Mucosa of rectum (tissue), 2 donors: ENCODE data around the gene TPM2.
"Not testable (repeated sequence)": the region's sequence is repeated elsewhere in the genome, so short reads cannot be mapped to it uniquely, and the experiment has no call there.

Experiments
- H3K27ac ChIP-seq, 2 donors: one replicate each; pipeline ENCODE4 v1.7.0; 2013; ENCODE audit warnings: inconsistent platforms in 2 of 2, low read depth in 2 of 2, low read length in 2 of 2
- H3K27me3 ChIP-seq, 2 donors: one replicate each; pipeline ENCODE4 v1.7.0; 2013; ENCODE audit warnings: low read length in 2 of 2; ENCODE audit not compliant: control insufficient read depth in 2 of 2, insufficient read depth in 2 of 2
- H3K36me3 ChIP-seq, 2 donors: one replicate each; pipeline ENCODE4 v1.7.0; 2013; ENCODE audit warnings: low read length in 2 of 2; ENCODE audit not compliant: control insufficient read depth in 2 of 2, insufficient read depth in 2 of 2
- H3K4me1 ChIP-seq, 2 donors: one replicate each; pipeline ENCODE4 v1.7.0; 2013; ENCODE audit warnings: low read length in 2 of 2, mild to moderate bottlenecking in 1 of 2; ENCODE audit not compliant: control insufficient read depth in 2 of 2, insufficient read depth in 2 of 2
- H3K4me3 ChIP-seq, 2 donors: one replicate each; pipeline ENCODE4 v1.7.0; 2013; ENCODE audit warnings: low read length in 2 of 2
- H3K9ac ChIP-seq, 2 donors: one replicate each; pipeline ENCODE4 v1.7.0; 2013; ENCODE audit warnings: low read length in 2 of 2, low read depth in 1 of 2, mild to moderate bottlenecking in 1 of 2
- H3K9me3 ChIP-seq, 2 donors: one replicate each; pipeline ENCODE4 v1.7.0; 2013; ENCODE audit warnings: low read length in 2 of 2; ENCODE audit not compliant: control insufficient read depth in 2 of 2
- donor health status: healthy.
- donor health status: Normal muscosa, but diverticular disease.

TPM2 gene

GRCh38 chr9:35636877-35637246 lies 52.9 kb downstream of the TPM2 start:
- not testable (repeated sequence) for H3K9me3 ChIP-seq, H3K27me3 ChIP-seq, H3K4me1 ChIP-seq, H3K4me3 ChIP-seq, H3K36me3 ChIP-seq, H3K9ac ChIP-seq, H3K27ac ChIP-seq

GRCh38 chr9:35636135-35636876 lies 53.4 kb downstream of the TPM2 start:
- Histone ChIP-seq H3K9me3 (no peaks in the 10 kb centered on the region), H3K4me1 (no peaks in the 10 kb centered on the region), H3K36me3 (no peaks in the 10 kb centered on the region)

GRCh38 chr9:35635730-35636129 lies 54.0 kb downstream of the TPM2 start:
- H3K36me3 ChIP-seq = no peaks in the 10 kb centered on the region
- peak overlapping the region; percentile 13 to 40 for H3K27ac ChIP-seq

More at GRCh38 chr9:35636135-35636876, 53.4 kb downstream of the TPM2 start:
- H3K27me3 ChIP-seq = no peaks in the 10 kb centered on the region
- H3K4me3 ChIP-seq = peak overlapping the region in 1 of 2 donors; percentile 7
- H3K9ac ChIP-seq = no peak overlapping the region
- peak overlapping the region; percentile 13 to 40 for H3K27ac ChIP-seq

More at GRCh38 chr9:35635730-35636129, 54.0 kb downstream of the TPM2 start:
- H3K4me1 ChIP-seq = no peaks in the 10 kb centered on the region
- H3K27me3 ChIP-seq = no peaks in the 10 kb centered on the region
- H3K4me3 ChIP-seq = no peak overlapping the region
- H3K9ac ChIP-seq = peak overlapping the region in 1 of 2 donors; percentile 28
- no peaks in the 10 kb centered on the region for H3K9me3 ChIP-seq
